HL-60 (cell line): ENCODE data around the gene HSP90AA1.
A peak's percentile ranks its signal among the peaks of the same experiment; 100 is the strongest.

Experiments
- DNase-seq, 2 experiments: peaks; one replicate each; pipeline ENCODE4 v3.0.0-alpha.2; 2010 to 2020; ENCODE audit warnings: low read depth in 1 of 2, low spot score in 1 of 2
- H3K27ac ChIP-seq: fragments of 250-450 bp; sonication (Bioruptor Pico); replicated peaks from 2 replicates; pipeline ENCODE4 v1.5.1; 2020; ENCODE audit warnings: mild to moderate bottlenecking, moderate library complexity
- H3K27me3 ChIP-seq: fragments of 250-450 bp; sonication (Bioruptor Pico); 2 replicates; pipeline ENCODE4 v1.5.1; 2021; ENCODE audit warnings: mild to moderate bottlenecking, moderate library complexity; ENCODE audit not compliant: insufficient read depth, poor library complexity, severe bottlenecking
- H3K4me3 ChIP-seq: replicated peaks from 2 replicates; pipeline ENCODE4 v1.5.1; 2011; ENCODE audit warnings: mild to moderate bottlenecking, control low read depth, low read length; ENCODE audit not compliant: insufficient read depth
- CTCF ChIP-seq: IDR thresholded peaks from one replicate; pipeline ENCODE4 v1.5.1; 2011; ENCODE audit warnings: low read length, control low read depth, inconsistent platforms; ENCODE audit not compliant: insufficient read depth
- GABPA ChIP-seq: IDR thresholded peaks from 2 replicates; pipeline ENCODE4 v1.6.1; 2012; ENCODE audit warnings: low read depth
- POLR2AphosphoS5 ChIP-seq: IDR thresholded peaks from 2 replicates; pipeline ENCODE4 v1.6.1; 2012; ENCODE audit warnings: low read depth
- REST ChIP-seq: IDR thresholded peaks from 2 replicates; pipeline ENCODE4 v1.6.1; 2012; ENCODE audit warnings: low read depth; ENCODE audit not compliant: insufficient replicate concordance
- SPI1 ChIP-seq: IDR thresholded peaks from 2 replicates; pipeline ENCODE4 v1.6.1; 2012; ENCODE audit warnings: low read depth, mild to moderate bottlenecking, borderline replicate concordance

HSP90AA1 gene

GRCh38 chr14:102047808-102048540, 38.9 kb downstream of the HSP90AA1 start:
- no peak for DNase-seq
- TF ChIP-seq SPI1 (no peak), REST (no peak), POLR2AphosphoS5 (no peak), CTCF (no peak), GABPA (no peak)

GRCh38 chr14:102046337-102047278, 40.2 kb downstream of the HSP90AA1 start:
- no peak for TF ChIP-seq POLR2AphosphoS5
- TF ChIP-seq GABPA, result no peak
- no peak for TF ChIP-seq CTCF
- no peak for TF ChIP-seq SPI1
- TF ChIP-seq REST, result no peak
- H3K4me3 ChIP-seq, result no peak overlapping the region
- peak; percentile 7 to 38 for DNase-seq
- no peaks in the 10 kb centered on the region for H3K27me3 ChIP-seq
- H3K27ac ChIP-seq, result no peak overlapping the region

More at GRCh38 chr14:102047808-102048540, 38.9 kb downstream of the HSP90AA1 start:
- H3K4me3 ChIP-seq, result no peak overlapping the region
- no peak overlapping the region for H3K27ac ChIP-seq
- H3K27me3 ChIP-seq, result no peaks in the 10 kb centered on the region

- Histone ChIP-seq H3K27ac (no peak overlapping the region), H3K4me3 (no peak overlapping the region), H3K27me3 (no peaks in the 10 kb centered on the region)
- DNase-seq, result no peak
- TF ChIP-seq GABPA (no peak), POLR2AphosphoS5 (no peak), REST (no peak), CTCF (no peak), SPI1 (no peak)
Measured at GRCh38 chr14:102044566-102044965, 42.3 kb downstream of the HSP90AA1 start.
